Left forelimb (tissue), 1 donor: Measurements from ENCODE around the gene ZMAT2.
"Not testable (repeated sequence)": the region's sequence is repeated elsewhere in the genome, so short reads cannot be mapped to it uniquely, and the experiment has no call there.

ENCODE experiments used
- DNase-seq: peaks from one replicate; pipeline ENCODE4 v3.0.0-alpha.2; 2018; ENCODE audit warnings: low spot score

ZMAT2 gene

GRCh38 chr5:140700177-140701144 lies at the start of gene ZMAT2:
ZMAT2 (plus strand) TSS chr5:140700447; CDS start chr5:140700461, 14 bp downstream.
- peak; percentile 84 for DNase-seq

DNA sequence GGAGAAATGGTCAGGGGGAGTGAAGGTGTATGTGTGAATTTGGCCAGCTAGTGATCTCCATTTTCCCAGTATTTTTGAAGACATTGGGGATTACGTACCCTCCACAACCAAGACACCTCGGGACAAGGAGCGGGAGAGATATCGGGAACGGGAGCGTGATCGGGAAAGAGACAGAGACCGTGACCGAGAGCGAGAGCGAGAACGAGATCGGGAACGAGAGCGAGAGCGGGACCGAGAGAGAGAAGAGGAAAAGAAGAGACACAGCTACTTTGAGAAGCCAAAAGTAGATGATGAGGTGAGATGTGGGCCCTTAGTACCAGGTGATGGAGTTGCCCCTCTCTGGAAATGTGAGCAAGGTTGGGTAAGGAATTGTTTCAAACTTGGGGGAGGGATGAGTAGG lies 41.4 kb upstream of the ZMAT2 start:
- DNase-seq, result no peak

GRCh38 chr5:140660371-140660770 lies 39.9 kb upstream of the ZMAT2 start:
- DNase-seq, result not testable (repeated sequence)

GRCh38 chr5:140664030-140664358 lies 36.3 kb upstream of the ZMAT2 start:
- DNase-seq, result no peak

DNA sequence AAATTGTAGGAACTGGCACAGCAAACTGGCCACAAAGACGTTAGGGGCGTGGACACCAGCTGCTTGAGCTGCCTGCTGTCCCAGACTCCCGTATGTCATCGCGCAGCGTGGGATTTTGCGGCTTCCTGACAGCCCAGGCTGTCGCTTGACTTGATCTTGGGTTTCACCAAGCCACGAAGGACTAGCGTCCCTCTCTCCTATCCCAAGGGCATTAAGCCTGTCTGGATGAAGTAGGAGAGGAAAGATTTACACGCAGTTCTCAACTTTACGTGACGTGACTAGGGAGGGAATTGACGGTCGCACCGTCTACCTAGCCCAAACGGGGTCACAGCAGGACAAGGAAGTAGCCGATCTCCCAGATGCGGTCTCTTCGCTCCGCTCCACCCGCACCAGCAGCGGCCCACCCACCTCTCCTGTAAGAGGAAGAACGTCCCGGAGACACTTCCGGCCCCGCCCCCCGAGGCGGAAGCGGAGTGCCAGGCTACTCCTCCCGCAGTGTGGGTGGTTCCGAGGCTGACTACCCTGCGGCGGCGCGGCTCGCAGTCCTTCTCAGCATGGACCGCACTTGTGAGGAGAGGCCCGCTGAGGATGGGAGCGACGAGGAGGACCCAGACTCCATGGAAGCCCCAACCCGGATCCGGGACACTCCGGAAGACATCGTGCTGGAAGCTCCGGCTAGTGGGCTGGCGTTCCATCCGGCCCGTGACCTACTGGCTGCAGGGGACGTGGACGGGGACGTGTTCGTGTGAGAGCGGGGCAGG lies 35.7 kb upstream of the ZMAT2 start, which contains the start of gene WDR55:
TSS of gene WDR55 (plus strand) at position 546 of the 761 bp plus-strand sequence. CDS start at position 555, 9 bp downstream.
- DNase-seq, result peak; percentile 96

DNA sequence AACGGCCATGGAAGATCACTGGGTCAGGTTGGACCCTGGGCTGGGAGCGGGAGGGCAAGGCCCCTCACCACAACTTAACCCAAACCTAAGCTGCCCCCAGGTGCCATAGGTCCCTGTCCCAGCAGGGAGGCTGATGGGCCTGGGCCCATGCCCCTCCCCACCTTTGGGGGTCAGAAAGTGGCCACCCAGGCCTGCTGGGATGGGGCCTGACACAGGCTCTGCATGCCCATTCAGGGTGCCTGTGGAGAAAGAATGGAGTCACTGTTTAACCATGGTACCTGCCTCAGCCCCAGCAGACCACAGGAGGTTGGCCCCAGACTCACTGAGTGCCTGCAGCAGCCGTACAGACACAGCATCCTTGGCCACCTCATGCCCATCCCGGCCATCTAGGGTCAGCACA lies 29.2 kb upstream of the ZMAT2 start:
- DNase-seq, result not testable (repeated sequence)

DNA sequence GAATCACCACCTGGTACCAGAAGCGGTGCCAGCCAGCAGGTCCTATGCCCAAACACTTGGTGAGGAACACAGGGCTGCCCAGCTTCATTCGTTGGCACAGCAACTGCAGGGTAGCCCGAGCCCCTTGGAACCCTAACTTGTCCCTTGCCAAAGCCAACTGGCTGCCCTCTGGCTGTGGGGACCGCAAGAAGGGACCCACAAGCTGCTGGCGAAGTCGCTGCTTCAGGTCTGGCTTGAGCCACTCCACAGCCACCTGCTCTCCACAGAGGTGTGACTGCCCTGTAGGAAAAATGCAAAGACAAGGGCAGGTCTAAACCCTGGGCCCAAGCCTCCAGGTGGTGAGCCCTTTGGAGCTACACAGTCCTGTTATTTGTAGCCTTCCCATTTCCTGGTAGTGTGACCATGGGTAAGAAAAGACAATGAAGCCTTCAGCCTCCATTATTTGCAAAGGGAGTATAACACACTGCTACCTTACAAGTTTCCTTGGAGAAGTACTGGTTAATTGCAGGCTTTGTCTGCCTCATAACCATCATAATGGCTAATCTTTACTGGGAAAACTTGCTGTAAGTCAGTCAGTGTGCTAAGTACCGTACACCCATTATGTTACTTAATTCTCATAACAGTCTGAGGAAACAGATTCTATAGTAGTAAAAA lies 28.6 kb upstream of the ZMAT2 start:
- DNase-seq, result no peak

GRCh38 chr5:140672455-140673186 lies 27.6 kb upstream of the ZMAT2 start:
- no peak for DNase-seq

DNA sequence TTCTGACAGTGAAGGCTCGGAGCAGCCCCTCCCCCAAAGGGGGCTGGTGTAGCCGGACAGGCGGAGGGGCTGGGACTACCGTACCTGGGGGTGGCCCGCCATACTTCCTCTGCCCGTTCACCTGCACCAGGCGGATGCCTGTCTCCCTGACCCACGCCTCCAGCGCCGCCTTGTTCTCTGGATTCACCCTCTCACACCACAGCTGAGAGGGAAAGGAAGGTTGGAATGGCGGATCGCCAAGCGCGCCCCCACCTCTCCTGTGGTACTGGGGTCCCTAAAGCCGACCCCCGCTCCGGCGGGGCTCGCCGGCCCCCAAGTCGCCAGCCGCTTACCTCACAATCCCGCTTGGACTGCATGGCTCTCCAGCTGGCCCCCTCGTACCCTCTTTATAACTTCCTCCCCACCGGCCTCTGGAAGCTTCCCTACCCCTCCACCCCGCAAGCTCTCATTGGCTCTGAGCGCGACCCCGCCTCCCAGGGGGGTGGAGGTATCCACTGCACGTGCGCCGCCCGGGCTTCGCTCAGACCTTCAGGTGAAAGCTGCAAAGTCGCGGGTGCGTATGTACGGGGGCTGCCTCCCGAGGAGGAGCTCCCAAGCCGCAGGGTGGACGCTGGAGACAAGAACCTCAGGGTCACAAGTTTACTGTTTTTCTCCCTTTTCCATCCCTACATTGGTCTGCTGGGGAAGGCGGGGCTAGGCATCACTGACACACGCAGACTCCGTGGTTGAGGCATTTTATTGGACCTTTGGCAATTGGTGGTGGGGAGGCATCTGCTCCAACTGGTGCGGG lies 26.9 kb upstream of the ZMAT2 start, which contains the start of gene DND1:
TSS of gene DND1 (minus strand) at position 390 of the 790 bp plus-strand sequence. CDS start at position 356, 34 bp downstream.
- no peak for DNase-seq

GRCh38 chr5:140674211-140674610 lies 26.0 kb upstream of the ZMAT2 start:
- no peak for DNase-seq

- no peak for DNase-seq
Measured at GRCh38 chr5:140674629-140675028, 25.6 kb upstream of the ZMAT2 start.

DNA sequence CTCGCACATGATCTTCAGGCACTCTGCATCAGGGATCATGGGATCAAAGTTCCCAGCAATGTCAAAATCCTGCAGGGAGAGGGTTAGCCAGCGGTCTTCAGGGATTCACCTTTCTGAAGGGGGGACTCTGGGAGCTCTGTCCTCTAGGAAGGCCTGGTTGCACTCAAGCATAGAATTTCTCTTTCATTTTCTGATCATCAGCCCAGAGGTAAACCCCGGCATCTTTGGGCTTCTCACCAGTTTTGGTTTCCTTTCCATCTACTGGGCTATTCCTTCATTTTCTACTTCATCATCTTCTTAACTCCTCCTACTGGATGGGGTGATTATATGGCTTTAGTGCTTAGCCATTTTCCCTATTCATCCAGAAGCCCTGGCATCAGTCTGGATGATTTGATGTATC lies 22.3 kb upstream of the ZMAT2 start:
- DNase-seq, result no peak

- DNase-seq, result no peak
Measured at GRCh38 chr5:140678993-140679392, 21.3 kb upstream of the ZMAT2 start.

DNA sequence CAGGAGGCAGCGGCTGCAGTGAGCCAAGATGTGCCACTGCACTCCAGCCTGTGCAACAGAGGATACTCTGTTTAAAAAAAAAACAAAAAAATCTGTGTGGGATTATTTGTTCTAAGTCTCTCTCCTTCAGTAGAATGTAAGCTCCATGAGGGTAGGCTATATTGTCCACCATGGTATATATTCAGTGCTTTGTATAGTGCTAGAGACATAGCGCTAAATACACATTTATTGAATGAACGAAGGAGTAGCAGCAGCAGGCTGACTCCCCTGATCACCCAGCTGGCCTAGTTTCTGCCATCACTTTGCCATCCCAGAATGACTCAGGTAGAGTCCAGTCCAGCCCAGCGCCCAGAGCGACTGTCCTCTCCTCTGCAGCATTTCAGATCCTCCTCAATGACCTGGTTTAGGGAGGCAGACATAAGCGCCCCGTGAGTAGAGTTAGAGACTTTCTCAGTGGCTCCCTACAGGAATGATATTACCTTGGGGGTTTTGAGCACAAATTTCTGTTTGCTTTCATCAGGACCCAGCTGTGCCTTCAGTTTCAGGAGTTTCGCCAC lies 9.8 kb upstream of the ZMAT2 start:
- DNase-seq, result no peak

DNA sequence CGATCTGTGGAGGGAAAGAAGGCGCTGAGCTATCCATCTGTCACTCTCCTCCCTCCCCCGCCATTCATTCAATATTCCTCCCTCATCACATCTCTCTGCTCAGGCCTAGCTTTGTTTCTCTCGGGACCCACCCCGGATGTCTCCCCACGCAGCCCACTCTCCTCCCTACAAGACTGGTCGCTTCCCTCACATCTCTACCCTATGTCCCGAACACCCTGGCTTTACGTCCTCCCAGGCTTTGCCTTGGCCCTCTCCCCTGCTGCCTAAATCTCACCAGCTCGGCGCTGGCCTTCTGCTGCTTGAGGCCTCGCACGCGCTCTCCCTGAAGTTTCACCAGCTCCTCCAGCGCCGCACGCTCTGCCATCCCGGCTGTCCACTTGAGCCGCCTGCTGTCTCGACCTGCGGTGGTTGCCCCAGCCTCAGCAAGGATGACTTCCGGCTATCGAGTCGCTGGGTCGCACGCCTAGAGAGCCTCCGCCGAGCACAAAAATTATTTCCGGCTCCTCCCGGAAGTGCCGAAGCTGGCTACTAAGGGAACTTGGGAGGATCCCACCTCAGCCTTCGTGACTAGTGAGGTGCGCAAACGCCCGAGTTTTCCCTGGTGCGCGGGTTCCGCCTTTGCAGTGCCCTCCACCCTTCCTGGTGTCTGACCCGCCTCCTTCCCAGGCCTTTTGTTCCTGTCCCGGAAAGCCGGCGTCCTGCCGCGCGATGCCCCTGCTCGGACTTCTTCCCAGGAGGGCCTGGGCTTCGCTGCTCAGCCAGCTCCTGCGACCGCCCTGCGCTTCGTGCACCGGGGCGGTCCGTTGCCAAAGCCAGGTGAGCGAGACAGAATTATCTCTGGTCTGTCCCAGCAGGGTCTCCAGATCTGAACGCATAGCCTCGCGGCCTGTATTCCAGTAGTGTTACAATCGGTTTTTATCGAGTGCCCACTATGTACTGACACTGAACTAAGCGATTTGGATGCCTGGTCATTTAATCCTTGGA lies 9.0 kb upstream of the ZMAT2 start, which contains the start of the genes HARS1 and HARS2:
TSS of gene HARS1 (minus strand) at position 430 of the 984 bp plus-strand sequence. CDS start at position 364, 66 bp downstream.
TSS of gene HARS2 (plus strand) at position 515 of the 984 bp plus-strand sequence. CDS start at position 709, 194 bp downstream.
- peak; percentile 88 for DNase-seq

DNA sequence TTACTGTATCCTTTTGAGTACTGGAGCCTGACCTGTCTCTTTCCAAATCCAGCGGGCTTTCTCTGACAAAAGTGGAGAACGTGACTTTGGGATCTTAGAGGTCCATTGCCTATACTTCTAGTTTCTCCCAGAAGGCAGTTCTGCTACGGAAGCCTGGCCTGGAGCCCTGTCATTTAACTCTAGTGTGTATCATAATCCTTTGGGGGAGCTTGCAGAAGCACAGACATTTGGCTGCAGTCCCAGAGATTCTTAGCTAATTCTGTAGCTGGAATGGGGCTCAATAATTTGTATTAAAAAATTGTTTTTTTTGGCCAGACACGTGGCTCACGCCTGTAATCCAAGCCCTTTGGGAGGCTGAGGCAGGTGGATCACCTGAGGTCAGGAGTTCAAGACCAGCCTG lies 6.0 kb upstream of the ZMAT2 start:
- no peak for DNase-seq

- no peak for DNase-seq
Measured at GRCh38 chr5:140696891-140697492, 3.3 kb upstream of the ZMAT2 start.

DNA sequence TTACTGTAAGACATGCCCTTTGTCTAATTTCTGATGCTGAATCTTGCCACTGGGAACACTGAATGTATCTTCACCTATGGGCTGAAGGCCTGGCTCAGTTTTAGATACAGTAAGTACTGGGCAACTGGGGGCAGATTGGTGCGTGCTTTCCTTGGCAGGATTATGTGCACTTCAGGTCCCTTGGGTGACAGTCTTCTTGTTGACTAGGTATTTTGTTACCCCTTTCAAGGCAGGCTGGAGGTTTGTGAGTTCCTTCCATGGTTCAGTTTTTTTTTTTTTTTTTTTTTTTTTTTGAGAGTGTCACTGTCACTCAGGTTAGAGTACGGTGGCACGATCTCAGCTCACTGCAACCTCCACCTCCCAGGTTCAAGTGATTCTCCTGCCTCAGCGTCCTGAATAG lies 7.6 kb downstream of the ZMAT2 start:
- no peak for DNase-seq
